PFSK-1 (cell line): ENCODE measurements around the gene MYMK.

ENCODE experiments used
- FOXP2 ChIP-seq: optimal IDR thresholded peaks from 2 replicates; pipeline ENCODE3; 2011; ENCODE audit warnings: borderline replicate concordance, control low read depth, inconsistent platforms; ENCODE audit not compliant: insufficient read depth; ENCODE audit errors: extremely low read length, extremely low read depth
- POLR2AphosphoS5 ChIP-seq: IDR thresholded peaks from 2 replicates; pipeline ENCODE4 v1.6.1; 2012; ENCODE audit warnings: low read depth, mild to moderate bottlenecking, control low read depth, low read length, moderate library complexity
- REST ChIP-seq, 2 experiments: IDR thresholded peaks; 2 replicates each; pipeline versions ENCODE4 v1.6.1 to v1.8.0; 2011 to 2012; ENCODE audit warnings: low read depth in 2 of 2, low read length in 2 of 2, control low read depth in 1 of 2, inconsistent platforms in 1 of 2, mild to moderate bottlenecking in 1 of 2, moderate library complexity in 1 of 2; ENCODE audit not compliant: insufficient read depth in 1 of 2
- SIN3A ChIP-seq: IDR thresholded peaks from 2 replicates; pipeline ENCODE4 v1.6.1; 2012; ENCODE audit warnings: mild to moderate bottlenecking, low read length, moderate library complexity, borderline replicate concordance; ENCODE audit not compliant: insufficient read depth
- TAF1 ChIP-seq: IDR thresholded peaks from 2 replicates; pipeline ENCODE4 v1.6.1; 2012; ENCODE audit warnings: low read length, control low read depth, borderline replicate concordance; ENCODE audit not compliant: insufficient read depth

MYMK gene

GRCh38 chr9:133472277-133472645 is 52.5 kb downstream of the MYMK start:
- TF ChIP-seq REST (IDR thresholded peaks at IDR 0.05; ENCODE audit: insufficient read depth in 1 of 2, low read depth in 2 of 2, low read length in 2 of 2), result no peak
- no peak for TF ChIP-seq SIN3A
- TF ChIP-seq FOXP2, result no peak
- no peak for TF ChIP-seq TAF1
- TF ChIP-seq POLR2AphosphoS5, result no peak

GRCh38 chr9:133471551-133472276 is 53.0 kb downstream of the MYMK start:
- TF ChIP-seq FOXP2, result no peak
- TF ChIP-seq REST (IDR thresholded peaks at IDR 0.05; ENCODE audit: insufficient read depth in 1 of 2, low read depth in 2 of 2, low read length in 2 of 2), result no peak
- TF ChIP-seq TAF1, result no peak
- TF ChIP-seq POLR2AphosphoS5, result no peak
- TF ChIP-seq SIN3A, result no peak

- no peak for TF ChIP-seq REST (IDR thresholded peaks at IDR 0.05; ENCODE audit: insufficient read depth in 1 of 2, low read depth in 2 of 2, low read length in 2 of 2)
Observed at GRCh38 chr9:133470988-133471387, 53.8 kb downstream of the MYMK start.

GRCh38 chr9:133470427-133470924 is 54.3 kb downstream of the MYMK start:
- TF ChIP-seq POLR2AphosphoS5 (peak; percentile 34; the same call in 1 of the 2 replicates), SIN3A (no peak)

- TF ChIP-seq REST (IDR thresholded peaks at IDR 0.05; ENCODE audit: insufficient read depth in 1 of 2, low read depth in 2 of 2, low read length in 2 of 2) (no peak), SIN3A (no peak), FOXP2 (no peak), TAF1 (no peak), POLR2AphosphoS5 (no peak)
Observed at GRCh38 chr9:133468777-133469421, 55.9 kb downstream of the MYMK start.
